Kidney epithelial cell (primary cell): Measurements from ENCODE around the gene TSPO. TPM values are rescaled to one million over a fixed set of nuclear protein-coding genes. Genes with fewer than 3 reads are reported as not detected.

Experiments
- DNase-seq: peaks from one replicate; pipeline ENCODE4 v3.0.0-alpha.2; 2010; ENCODE audit warnings: low read depth
- H3K27me3 ChIP-seq: 2 replicates; pipeline ENCODE4 v1.6.0; 2011; ENCODE audit warnings: low read length; ENCODE audit not compliant: control insufficient read depth, insufficient read depth
- H3K36me3 ChIP-seq: 2 replicates; pipeline ENCODE4 v1.5.1; 2011; ENCODE audit warnings: low read length; ENCODE audit not compliant: control insufficient read depth, insufficient read depth
- H3K4me3 ChIP-seq: 2 replicates; pipeline ENCODE4 v1.5.1; 2011; ENCODE audit warnings: low read depth, mild to moderate bottlenecking, control low read depth, low read length
- total RNA-seq: library from RNA; depleted of rRNA; stranded (reverse); fragments of >200 nt; gene quantifications from 2 replicates; pipeline ENCODE4 v1.2.3, GENCODE V29; 2015
- TF ChIP-seq, protein P1 (sequence below): IDR thresholded peaks from 2 replicates; pipeline ENCODE4 v1.5.1; 2011; ENCODE audit warnings: mild to moderate bottlenecking, moderate library complexity, low read length, control low read depth, inconsistent platforms; ENCODE audit not compliant: insufficient read depth, poor library complexity, severe bottlenecking

TSPO gene
- total RNA-seq, 1 donor from 2014 or later = 394 TPM

- Histone ChIP-seq H3K27me3 (peaks cover 6% of the 10 kb centered on the region), H3K4me3 (no peak overlapping the region), H3K36me3 (no peaks in the 10 kb centered on the region)
- no peak for DNase-seq
- TF ChIP-seq, protein P1, sequence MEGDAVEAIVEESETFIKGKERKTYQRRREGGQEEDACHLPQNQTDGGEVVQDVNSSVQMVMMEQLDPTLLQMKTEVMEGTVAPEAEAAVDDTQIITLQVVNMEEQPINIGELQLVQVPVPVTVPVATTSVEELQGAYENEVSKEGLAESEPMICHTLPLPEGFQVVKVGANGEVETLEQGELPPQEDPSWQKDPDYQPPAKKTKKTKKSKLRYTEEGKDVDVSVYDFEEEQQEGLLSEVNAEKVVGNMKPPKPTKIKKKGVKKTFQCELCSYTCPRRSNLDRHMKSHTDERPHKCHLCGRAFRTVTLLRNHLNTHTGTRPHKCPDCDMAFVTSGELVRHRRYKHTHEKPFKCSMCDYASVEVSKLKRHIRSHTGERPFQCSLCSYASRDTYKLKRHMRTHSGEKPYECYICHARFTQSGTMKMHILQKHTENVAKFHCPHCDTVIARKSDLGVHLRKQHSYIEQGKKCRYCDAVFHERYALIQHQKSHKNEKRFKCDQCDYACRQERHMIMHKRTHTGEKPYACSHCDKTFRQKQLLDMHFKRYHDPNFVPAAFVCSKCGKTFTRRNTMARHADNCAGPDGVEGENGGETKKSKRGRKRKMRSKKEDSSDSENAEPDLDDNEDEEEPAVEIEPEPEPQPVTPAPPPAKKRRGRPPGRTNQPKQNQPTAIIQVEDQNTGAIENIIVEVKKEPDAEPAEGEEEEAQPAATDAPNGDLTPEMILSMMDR = no peak
These were observed 46.8 kb downstream of the TSPO start for GRCh38 chr22:43198126-43198525.

DNA sequence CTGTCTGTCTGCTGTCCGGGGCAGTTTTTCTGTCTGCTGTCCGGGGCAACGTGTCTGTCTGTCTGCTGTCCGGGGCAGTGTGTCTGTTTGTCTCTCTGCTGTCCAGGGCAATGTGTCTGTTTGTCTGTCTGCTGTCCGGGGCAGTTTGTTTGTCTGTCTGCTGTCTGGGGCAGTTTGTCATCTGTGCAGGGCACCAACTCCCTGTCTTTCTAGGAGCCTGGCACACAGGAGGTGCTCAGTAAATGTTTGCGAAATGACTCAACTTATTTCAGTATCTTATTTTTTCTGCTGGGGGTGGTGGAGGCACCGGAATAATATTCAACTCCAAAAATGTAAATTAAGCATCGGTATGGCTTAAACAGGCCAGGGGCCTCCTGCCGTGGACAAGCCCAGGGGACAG is 47.6 kb downstream of the TSPO start:
- no peak for DNase-seq
- no peaks in the 10 kb centered on the region for H3K36me3 ChIP-seq
- peaks cover 6% of the 10 kb centered on the region for H3K27me3 ChIP-seq
- TF ChIP-seq, protein P1 = no peak
- no peak overlapping the region for H3K4me3 ChIP-seq

DNA sequence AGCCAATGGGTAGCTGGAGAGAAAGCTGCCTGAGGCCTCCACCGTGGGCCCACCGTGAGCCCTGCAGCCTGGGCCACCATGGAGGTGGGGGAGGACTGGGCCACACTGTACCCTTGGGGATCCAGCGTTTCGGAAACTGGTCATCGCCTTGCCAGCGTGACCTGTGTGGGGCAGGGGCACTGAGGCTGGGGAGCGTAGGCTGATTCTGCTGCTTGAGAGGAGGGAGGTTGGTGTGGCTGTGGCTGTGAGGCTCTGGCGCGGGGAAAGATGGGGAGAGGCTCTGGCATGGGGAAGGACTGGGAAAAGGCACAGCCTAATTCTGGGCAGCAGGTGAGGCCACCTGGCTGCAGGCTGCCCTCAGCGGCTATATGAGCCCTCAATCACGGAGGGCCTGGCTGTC is 48.2 kb downstream of the TSPO start:
- TF ChIP-seq, protein P1 = no peak
- DNase-seq = no peak
- Histone ChIP-seq H3K27me3 (peaks cover 6% of the 10 kb centered on the region), H3K4me3 (no peak overlapping the region), H3K36me3 (no peaks in the 10 kb centered on the region)

- TF ChIP-seq, protein P1 = no peak
- no peak overlapping the region for H3K4me3 ChIP-seq
- peaks cover 6% of the 10 kb centered on the region for H3K27me3 ChIP-seq
- DNase-seq = no peak
- H3K36me3 ChIP-seq = no peaks in the 10 kb centered on the region
These were observed 48.7 kb downstream of the TSPO start for GRCh38 chr22:43200031-43200430.

DNA sequence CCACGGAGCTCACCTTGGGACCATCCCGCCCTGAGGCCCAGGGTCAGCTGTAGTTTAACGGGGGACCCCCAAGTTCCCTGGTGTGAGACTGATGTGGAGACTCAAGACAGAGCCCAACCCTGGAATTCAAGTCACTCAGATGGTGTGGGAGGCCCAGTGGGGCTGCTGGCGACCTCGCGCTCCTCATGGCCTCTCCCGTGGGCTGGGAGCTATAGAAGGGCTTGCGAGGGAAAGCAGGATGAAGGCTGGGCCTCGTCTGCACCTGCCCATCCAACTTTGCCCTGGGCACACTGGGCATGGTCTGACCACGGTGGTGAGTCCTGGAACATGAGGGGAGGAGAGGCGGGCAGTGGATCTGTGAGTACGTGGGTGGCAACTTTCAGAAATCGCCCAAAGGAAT is 49.2 kb downstream of the TSPO start:
- Histone ChIP-seq H3K27me3 (peaks cover 6% of the 10 kb centered on the region), H3K36me3 (no peaks in the 10 kb centered on the region), H3K4me3 (no peak overlapping the region)
- DNase-seq = no peak
- TF ChIP-seq, protein P1 = no peak

- DNase-seq = no peak
- peaks cover 6% of the 10 kb centered on the region for H3K27me3 ChIP-seq
- no peak overlapping the region for H3K4me3 ChIP-seq
- H3K36me3 ChIP-seq = no peaks in the 10 kb centered on the region
- TF ChIP-seq, protein P1 = no peak
These were observed 50.3 kb downstream of the TSPO start for GRCh38 chr22:43201486-43202219.
